DLD1 (cell line): Measurements from ENCODE around the gene TFEB.

ENCODE experiments used
- in situ Hi-C: cut with HindIII; loops from 2 replicates; pipeline ENCODE4 v1.10.0; 2017; ENCODE audit warnings: low sequenced_read_pairs

The TFEB gene

GRCh38 chr6:41708856-41709255, 26.6 kb downstream of the TFEB start:
- in situ Hi-C loops: no loop called here

GRCh38 chr6:41707565-41708200, 27.7 kb downstream of the TFEB start:
- in situ Hi-C loops: no loop called here

- in situ Hi-C loops: no loop called here
These were observed 28.4 kb downstream of the TFEB start for GRCh38 chr6:41706876-41707564.

GRCh38 chr6:41705996-41706835, 29.2 kb downstream of the TFEB start:
- in situ Hi-C loops: no loop called here

- in situ Hi-C loops: no loop called here
These were observed 30.0 kb downstream of the TFEB start for GRCh38 chr6:41705311-41705995.

GRCh38 chr6:41704656-41705310, 30.6 kb downstream of the TFEB start:
- in situ Hi-C loops: no loop called here

- in situ Hi-C loops: no loop called here
These were observed 31.4 kb downstream of the TFEB start for GRCh38 chr6:41704028-41704427.

GRCh38 chr6:41702771-41703494, 32.5 kb downstream of the TFEB start:
- in situ Hi-C loops: no loop called here

GRCh38 chr6:41702089-41702745, 33.2 kb downstream of the TFEB start:
- in situ Hi-C loops: no loop called here

- in situ Hi-C loops: no loop called here
These were observed 34.7 kb downstream of the TFEB start for GRCh38 chr6:41700463-41701347.

- in situ Hi-C loops: loop anchor here (10.0 kb wide), 1 partner anchor 284 kb away; no protein-coding TSS in a partner anchor
These were observed 36.3 kb downstream of the TFEB start for GRCh38 chr6:41699063-41699462.

- in situ Hi-C loops: loop anchor here (10.0 kb wide), 1 partner anchor 283 kb away; no protein-coding TSS in a partner anchor
These were observed 37.3 kb downstream of the TFEB start for GRCh38 chr6:41697861-41698781.

- in situ Hi-C loops: loop anchor here (10.0 kb wide), 1 partner anchor 282 kb away; no protein-coding TSS in a partner anchor
These were observed 38.6 kb downstream of the TFEB start for GRCh38 chr6:41696788-41697187.

- in situ Hi-C loops: loop anchor here (10.0 kb wide), 1 partner anchor 281 kb away; no protein-coding TSS in a partner anchor
These were observed 39.6 kb downstream of the TFEB start for GRCh38 chr6:41695825-41696224.

GRCh38 chr6:41694815-41695526, 40.4 kb downstream of the TFEB start:
- in situ Hi-C loops: loop anchor here (10.0 kb wide), 1 partner anchor 280 kb away; no protein-coding TSS in a partner anchor
